Brain microvascular endothelial cell (primary cell): Measurements from ENCODE around the gene IL21.

Experiments used
- DNase-seq: peaks from one replicate; pipeline ENCODE4 v3.0.0-alpha.2; 2020
- H3K27ac ChIP-seq: fragments of 250-450 bp; sonication (Bioruptor Pico); 2 replicates; pipeline ENCODE4 v1.5.1; 2020; ENCODE audit warnings: mild to moderate bottlenecking, moderate library complexity
- H3K27me3 ChIP-seq: fragments of 250-450 bp; sonication (Bioruptor Pico); replicated peaks from 2 replicates; pipeline ENCODE4 v1.5.1; 2020; ENCODE audit warnings: mild to moderate bottlenecking
- H3K36me3 ChIP-seq: fragments of 250-450 bp; sonication (Bioruptor Pico); replicated peaks from 2 replicates; pipeline ENCODE4 v1.5.1; 2020; ENCODE audit warnings: mild to moderate bottlenecking
- H3K4me3 ChIP-seq: 2 replicates; pipeline ENCODE4 v1.5.1; 2011; ENCODE audit warnings: low read depth, mild to moderate bottlenecking, control low read depth, low read length, moderate library complexity
- CTCF ChIP-seq: IDR thresholded peaks from 2 replicates; pipeline ENCODE4 v1.5.1; 2011; ENCODE audit warnings: low read depth, mild to moderate bottlenecking, moderate library complexity, low read length, control low read depth, inconsistent platforms; ENCODE audit errors: missing control alignments
- in situ Hi-C: cut with HindIII; loops from 2 replicates; pipeline ENCODE4 v1.10.0; 2017; ENCODE audit warnings: low sequenced_read_pairs, low pct_ligation_motif_present

The IL21 gene

DNA sequence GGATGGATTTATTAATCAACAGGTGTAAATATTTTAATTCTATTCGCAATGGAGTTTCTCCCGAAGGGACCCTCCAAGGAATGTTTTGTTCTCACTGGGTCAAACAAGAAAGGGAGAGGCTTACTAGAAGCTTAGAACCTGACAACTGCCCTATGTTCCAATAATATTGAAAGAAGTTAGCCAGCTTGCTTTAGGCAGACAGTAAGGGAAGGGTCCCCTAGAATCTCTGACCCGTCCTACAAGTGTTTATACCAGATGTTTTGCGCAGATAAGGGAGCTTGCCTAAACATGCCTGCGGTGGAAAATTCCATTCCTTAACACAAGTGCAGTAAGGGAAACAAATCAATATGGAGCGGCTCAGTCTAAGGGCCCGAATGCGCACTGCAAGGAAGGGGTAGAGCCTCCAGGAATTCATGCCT, 17.7 kb downstream of the IL21 start:
- H3K36me3 ChIP-seq: no peaks in the 10 kb centered on the region
- H3K27me3 ChIP-seq: no peaks in the 10 kb centered on the region
- H3K27ac ChIP-seq: no peak overlapping the region
- in situ Hi-C loops: no loop called here
- no peak for DNase-seq
- no peak for TF ChIP-seq CTCF
- H3K4me3 ChIP-seq: no peak overlapping the region

DNA sequence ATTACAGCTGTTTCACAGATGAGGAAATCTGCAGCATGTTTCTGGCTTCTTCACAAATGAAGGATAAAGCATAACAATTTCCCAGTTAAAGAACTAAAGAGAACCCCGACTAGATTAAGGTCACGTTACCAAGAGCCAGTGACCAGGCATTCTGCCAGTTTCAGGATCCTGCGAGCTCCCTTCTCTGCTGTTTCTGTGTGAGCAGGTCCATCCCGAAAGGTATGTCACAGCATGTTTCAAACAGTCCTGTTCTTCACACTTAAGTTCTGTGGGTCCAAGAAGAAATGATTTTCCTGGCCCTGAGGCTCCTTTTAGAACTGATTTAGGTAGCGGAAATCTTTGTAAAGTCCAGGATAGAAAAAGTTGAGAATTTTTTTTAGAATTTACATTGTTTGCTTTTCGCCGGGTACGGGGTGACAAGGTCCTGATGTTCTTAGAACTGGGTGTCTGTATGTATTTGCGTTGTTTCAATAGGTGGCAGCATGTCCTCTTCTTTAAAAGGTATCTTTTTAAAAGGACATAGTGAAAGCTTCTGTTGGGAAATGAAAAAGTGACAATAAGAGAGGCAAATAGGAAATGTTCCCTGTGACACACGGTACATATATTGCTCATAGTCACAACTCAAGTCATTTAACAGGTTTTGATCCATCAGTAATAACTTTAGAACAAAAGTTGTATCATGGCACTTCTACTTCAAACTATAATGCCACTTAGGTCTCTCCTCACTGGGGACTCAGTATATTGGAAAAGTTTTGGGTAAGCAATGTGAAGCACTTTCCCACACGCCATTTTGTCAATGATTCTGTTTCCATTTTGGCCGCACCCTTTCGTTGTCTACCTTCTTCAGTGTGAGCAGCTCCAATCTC, 18.4 kb downstream of the IL21 start:
- no peaks in the 10 kb centered on the region for H3K27me3 ChIP-seq
- TF ChIP-seq CTCF: peak; percentile 52

DNA sequence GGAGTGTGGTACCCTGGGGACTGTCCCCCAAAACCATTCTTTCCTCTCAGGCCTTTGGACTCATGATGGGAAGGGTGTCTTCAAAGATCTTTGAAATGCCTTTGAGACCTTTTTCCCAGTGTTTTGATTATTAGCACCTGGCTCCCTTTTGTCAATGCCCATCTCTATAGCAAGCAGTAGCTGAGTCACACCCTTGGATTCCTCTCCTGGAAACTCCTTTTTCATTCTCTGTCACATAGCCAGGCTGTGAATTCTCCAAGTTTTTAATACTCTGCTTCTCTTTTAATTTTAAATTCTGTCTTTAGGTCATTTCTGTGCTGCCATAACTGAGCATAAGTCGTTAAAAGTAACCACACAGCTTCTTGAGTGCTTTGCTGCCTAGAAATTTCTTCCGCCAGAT, 29.7 kb downstream of the IL21 start:
- TF ChIP-seq CTCF: no peak
- no peak overlapping the region for H3K27ac ChIP-seq
- no peak overlapping the region for H3K4me3 ChIP-seq
- no peak for DNase-seq
- no peaks in the 10 kb centered on the region for H3K27me3 ChIP-seq
- H3K36me3 ChIP-seq: no peaks in the 10 kb centered on the region
- in situ Hi-C loops: loop anchor here (25.0 kb wide), 1 partner anchor 321 kb away; the partner anchor contains the start of gene NUDT6

More for the DNA sequence above, 18.4 kb downstream of the IL21 start:
- peak; percentile 15 for DNase-seq
- H3K36me3 ChIP-seq: no peaks in the 10 kb centered on the region
- no peak overlapping the region for H3K4me3 ChIP-seq
- H3K27ac ChIP-seq: no peak overlapping the region
- in situ Hi-C loops: no loop called here

DNA sequence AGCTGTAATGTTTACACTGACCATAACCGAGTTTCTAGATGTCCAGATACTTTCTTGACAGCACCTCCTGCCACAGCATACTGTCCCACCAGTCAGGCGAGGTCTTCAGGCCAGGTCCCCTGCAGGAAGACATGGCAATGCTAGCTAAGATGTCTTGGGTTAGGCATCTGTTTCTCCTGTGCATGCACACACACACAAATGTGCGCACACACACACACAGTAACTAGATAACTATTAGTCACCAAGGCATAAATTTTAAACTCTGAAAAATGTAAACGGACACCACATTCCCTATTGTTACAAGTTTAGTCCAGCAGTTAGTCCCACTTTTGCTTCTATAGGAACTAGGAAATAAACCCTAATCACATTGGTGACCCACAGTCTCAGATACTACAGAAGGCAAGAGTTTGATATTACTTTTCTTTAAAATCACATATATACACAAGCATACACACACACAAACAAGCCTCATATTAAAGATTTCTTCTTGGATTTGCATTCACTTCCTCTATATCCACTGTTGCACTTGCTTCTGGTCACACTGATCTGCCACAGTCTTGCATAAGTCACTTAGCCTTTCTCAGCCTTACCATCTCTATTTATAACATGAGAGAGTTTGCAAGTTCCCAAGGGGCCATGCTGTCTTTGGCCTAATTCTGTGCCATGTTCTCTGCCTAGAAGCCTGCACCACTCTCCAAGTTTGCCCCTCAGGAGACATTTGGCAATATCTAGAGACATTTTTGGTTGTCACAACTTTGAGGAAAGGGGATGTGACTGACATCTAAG, 32.2 kb downstream of the IL21 start:
- in situ Hi-C loops: loop anchor here (25.0 kb wide), 1 partner anchor 324 kb away; the partner anchor contains the start of gene NUDT6
- H3K4me3 ChIP-seq: no peak overlapping the region
- no peaks in the 10 kb centered on the region for H3K36me3 ChIP-seq
- H3K27ac ChIP-seq: no peak overlapping the region
- DNase-seq: peak; percentile 20
- no peak for TF ChIP-seq CTCF
- H3K27me3 ChIP-seq: no peaks in the 10 kb centered on the region

DNA sequence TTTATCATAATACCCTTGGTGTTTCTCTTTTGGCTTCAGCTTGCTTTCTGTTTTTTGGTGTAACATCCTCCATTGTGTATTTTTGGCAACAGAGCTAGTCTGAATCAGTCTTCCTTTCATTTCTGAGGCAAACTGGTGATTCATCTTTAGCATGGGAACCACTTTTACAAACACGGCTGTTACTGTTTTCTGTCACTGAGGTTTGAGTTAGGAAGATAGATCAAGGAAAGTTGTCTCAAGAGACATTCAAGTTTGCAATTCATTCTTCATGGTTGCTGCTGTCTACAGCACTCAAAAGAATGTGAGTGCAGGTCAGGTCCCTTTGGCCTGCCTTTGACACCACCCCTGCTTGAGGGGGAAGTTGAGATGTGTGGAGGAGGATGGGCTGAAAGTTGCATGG, 36.3 kb downstream of the IL21 start:
- no peaks in the 10 kb centered on the region for H3K36me3 ChIP-seq
- peak; percentile 71 for DNase-seq
- H3K27ac ChIP-seq: peak overlapping the region; percentile 63
- no peak for TF ChIP-seq CTCF
- in situ Hi-C loops: loop anchor here (25.0 kb wide), 1 partner anchor 328 kb away; the partner anchor contains the start of gene NUDT6
- no peak overlapping the region for H3K4me3 ChIP-seq
- no peaks in the 10 kb centered on the region for H3K27me3 ChIP-seq
